ENCODE data around the gene CYP24A1.
"Not testable (repeated sequence)": the region's sequence is repeated elsewhere in the genome, so short reads cannot be mapped to it uniquely, and the experiment has no call there.

CYP24A1 gene

DNA sequence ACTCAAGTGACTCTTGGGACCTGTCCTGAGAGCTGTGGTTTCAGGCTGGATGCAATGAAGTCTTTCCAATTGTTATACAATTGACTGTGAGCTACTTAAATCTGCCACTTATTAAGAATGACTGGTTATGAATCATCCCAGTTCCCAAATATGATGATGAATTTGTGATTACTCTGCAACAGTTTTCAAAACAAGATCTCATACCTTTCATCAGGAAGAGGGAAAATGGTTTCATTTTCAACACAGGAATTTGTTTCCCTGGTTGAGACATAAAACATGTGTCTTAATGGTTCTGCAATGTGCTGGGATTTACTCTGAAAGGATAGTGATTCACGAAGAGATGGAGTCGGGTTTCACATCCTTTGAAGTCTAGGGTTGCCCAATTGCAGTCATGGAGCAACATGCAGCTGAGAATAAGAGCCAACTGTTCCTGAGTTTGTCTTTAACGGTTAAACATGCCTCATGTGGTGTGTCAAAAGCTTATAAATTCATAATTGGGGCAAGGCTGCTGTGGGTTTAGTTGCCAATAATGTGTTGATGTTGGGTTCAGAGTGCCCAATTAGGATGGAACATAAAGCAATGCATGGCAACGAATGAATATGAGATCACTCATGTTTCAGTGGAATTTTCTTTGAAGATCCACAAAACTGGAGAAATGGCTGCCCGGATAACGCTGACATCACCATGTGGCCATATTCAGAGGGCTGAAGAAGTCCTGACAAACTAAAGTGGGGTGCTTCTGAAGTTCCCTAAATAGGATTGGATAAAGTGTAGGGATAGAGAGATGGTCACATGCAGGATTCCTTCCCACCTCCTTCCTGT is 41.0 kb downstream of the CYP24A1 start:
- no peak for FAIRE-seq

- FAIRE-seq, result no peak
Measured at GRCh38 chr20:54131675-54132611, 41.8 kb downstream of the CYP24A1 start.

DNA sequence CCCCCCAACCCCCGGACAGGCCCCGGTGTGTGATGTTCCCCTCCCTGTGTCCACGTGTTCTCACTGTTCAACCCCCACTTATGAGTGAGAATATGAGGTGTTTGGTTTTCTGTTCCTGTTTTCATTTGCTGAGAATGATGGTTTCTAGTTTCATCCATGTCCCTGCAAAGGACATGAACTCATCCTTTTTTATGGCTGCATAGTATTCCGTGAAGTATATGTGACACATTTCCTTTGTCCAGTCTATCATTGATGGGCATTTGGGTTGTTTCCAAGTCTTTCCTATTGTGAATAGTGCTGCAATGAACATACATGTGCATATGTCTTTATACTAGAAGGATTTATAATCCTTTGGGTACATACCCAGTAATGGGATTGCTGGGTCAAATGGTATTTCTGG is 42.7 kb downstream of the CYP24A1 start:
- FAIRE-seq, result not testable (repeated sequence)

DNA sequence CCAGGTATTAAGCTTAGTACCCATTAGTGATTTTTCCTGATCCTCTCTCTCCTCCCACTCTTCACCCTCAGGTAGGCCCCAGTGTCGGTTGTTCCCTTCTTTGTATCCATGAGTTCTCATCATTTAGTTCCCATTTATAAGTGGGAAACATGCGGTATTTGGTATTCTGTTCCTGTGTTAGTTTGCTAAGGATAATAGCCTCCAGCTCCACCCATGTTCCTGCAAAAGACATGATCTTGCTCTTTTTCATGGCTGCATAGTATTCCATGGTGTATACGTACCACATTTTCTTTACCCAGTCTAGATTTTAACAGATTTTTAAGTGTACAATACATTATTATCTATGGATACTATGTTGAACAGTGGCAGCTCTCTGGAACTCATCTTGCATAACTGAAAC is 44.4 kb downstream of the CYP24A1 start:
- no peak for FAIRE-seq

DNA sequence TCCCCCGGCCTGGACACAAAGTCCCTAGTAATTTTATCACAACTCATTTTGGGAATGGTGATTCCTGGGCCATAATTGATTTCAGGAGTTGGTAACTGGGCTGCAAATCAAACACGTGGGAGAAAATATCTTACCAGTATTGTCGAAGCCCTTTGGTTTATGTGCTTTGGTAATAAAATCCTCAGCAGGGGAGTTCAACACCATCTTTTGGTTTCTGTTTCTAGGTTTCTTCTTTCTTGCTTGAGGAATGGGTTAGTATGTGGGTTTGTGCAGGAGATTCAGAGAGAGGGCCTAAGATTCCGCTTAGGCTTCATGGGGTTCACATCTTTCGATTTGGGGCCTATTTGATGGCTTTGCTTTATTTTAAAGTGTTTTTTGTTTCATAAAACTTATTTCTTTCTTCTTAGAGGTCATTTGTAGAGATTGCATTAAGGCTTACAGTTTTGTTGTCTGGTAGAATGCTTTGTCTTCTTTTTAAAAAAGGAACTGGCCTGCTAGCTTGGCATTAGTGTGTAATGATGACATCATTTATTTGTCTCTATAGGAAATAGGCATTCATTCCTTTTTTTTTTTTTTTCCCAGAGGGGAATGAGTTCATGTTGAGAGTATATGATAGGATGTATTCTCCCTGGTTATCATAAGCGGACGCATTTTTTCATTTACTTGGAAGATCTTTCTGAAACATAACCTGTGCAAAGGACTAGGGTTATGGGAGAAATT is 45.8 kb downstream of the CYP24A1 start:
- FAIRE-seq, result no peak

DNA sequence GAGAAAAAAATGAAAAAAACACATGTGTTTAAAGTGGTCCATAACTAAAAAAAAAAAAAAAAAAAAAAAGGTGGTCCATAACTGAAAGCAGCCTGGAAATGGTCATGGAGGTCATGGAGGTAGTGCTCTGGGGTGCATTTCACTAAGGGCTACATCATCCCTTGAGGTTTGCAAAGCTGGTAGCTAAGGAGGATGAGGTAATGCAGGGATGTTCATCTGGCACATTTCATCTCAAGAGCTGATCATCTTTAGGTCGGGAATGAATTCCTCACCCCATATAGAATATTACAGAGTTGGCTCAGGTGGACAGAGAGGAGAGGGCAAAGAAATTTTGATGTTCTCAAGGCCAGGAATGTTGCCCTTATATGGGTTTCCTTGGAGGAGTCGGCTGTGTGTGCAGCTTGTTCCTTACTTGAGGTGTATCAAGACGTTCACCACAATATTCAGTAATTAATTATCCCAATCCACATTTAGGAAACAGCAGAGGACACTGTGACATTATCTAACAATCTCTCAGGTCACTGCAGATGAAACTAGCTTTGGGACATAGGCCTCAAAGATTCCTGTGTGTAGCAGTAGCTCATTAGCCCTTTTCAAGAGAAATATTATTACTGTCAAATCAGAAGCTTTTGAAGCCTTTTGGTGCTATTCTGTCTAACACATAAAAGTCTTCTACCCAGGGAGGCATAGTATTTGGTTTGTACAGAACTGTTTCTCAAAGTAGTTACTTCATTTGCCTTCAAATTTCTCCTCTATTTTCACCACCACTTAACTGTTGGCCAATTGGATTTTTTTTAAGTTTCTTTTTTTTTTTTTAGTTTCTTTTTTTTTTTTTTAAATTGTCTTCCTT is 46.8 kb downstream of the CYP24A1 start:
- no peak for FAIRE-seq

- not testable (repeated sequence) for FAIRE-seq
Measured at GRCh38 chr20:54126328-54126727, 47.5 kb downstream of the CYP24A1 start.

GRCh38 chr20:54123587-54124180 is 50.1 kb downstream of the CYP24A1 start:
- FAIRE-seq, result no peak

GRCh38 chr20:54122681-54123586 is 50.9 kb downstream of the CYP24A1 start:
- FAIRE-seq, result no peak

DNA sequence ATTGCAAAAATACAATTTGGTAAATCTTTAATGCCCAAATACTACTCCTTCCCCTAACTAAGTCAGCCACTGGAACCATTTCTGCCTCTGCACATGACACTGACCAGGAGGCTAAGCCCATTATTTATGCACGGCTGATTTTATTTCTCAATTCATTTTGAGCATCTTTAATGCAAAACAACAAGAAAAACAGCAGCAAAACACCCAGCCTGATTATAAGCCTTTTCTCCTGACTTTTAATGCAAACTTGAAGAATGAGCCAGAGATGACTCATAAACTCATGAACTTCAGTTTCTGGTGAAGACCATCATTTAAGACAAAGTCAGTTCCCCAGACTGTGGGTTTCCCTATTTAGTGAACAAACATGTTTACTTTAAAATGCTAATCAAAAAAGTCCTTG is 51.6 kb downstream of the CYP24A1 start:
- FAIRE-seq, result no peak

GRCh38 chr20:54119744-54120143 is 54.0 kb downstream of the CYP24A1 start:
- no peak for FAIRE-seq

DNA sequence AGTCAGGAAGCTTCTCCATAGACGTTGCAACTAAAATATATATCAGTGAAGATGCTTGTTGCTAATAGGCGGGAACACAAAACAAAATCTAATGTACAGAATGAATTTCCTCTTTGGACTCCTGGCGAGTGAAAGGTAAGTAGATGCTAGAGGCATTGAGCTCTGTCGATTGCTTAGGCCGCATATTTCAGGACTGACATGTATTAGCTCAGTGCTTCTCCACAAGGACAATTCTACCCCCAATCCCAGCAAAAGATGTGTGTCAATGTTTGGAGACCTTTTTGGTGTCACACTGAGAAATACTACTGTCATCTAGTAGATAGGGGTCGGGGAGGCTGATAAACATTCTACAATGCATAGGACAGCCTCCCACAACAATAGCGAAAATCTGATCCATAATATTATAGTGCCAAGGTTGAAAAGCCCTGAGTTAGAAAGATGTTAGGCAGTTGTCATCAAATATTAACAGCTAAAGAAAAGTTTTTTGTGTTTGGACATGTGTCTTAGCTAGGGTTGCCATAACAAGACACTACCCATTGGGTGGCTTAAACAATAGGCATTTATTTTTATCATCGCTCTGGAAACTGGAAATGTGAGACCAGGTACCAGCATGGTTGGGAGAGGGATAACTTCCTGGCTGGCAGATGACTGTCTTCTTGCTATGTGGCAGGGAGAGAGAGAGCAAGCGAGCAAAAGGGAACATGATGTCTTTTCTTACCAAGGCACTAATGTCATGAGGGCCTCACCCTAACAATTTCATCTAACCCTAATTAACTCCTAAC is 55.4 kb downstream of the CYP24A1 start:
- FAIRE-seq, result no peak

- no peak for FAIRE-seq
Measured at GRCh38 chr20:54116550-54117235, 57.1 kb downstream of the CYP24A1 start.

- FAIRE-seq, result no peak
Measured at GRCh38 chr20:54115172-54115854, 58.5 kb downstream of the CYP24A1 start.

DNA sequence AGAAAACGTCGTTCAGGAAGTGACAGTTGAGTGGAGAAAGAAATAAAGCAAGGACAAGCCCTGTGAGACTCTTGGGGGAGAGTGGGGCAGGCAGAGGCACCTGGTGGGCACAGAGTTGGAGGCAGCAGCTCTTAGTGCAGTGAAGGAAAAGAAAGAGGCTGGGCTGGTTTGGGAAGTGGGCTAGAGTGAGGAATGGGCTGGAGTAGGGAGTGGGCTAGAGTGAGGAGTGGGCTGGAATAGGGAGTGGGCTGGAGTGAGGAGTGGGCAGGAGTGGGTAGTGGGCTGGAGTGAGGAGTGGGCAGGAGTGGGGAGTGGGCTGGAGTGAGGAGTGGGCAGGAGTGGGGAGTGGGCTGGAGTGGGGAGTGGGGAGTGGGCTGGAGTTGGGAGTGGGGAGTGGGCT is 59.7 kb downstream of the CYP24A1 start:
- no peak for FAIRE-seq

DNA sequence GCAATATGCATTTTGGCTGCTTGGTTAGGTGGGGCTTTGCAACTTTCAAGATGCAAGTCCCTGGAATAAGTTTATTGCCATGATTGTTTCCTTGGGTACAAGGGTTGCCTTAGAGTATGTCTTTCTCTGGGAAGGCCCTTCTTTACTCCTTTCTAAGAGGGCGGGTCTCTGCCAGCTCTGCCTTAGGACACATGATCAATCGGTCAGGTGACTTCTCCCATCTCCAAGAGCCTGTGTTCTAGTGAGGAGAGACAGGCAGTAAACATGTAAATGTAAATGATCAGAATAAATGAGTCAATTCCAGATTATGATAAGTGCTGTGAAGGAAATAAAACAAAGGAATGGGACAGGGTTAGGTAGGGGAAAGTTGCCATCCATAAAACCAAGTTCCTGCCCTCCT is 60.2 kb downstream of the CYP24A1 start:
- FAIRE-seq, result no peak

DNA sequence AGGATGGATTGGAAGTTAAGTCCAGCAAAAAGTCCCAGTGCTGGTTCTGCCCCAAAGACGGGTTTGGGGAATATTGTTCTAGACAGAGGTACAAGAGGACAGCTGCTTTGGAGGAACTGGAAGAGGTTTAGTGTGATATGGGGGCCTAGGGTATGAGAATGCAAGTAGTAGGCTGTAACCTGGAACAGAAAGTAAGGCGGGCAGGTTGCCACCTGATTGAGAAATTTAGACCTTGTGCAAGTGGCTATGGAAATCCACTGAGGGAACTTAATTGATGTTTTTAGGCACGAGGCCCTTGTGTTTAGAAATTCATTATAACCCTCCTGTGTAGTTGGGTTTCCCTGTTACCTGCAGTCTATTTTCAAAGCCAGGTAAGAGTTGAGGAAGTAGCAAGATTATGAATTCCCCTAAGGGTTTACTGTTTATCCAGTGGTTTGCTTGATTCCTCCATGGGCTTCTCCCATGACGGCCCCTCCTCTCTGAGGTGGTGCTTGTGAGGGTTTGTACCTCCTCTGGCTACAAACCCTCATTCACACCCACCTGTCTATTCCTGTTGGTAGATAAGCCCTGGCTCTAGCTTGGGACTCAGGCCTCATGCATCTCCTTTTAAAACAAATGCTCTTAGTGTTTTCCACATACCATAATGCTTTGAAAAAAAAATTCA is 61.4 kb downstream of the CYP24A1 start:
- no peak for FAIRE-seq

- FAIRE-seq, result no peak
Measured at GRCh38 chr20:54111460-54111859, 62.3 kb downstream of the CYP24A1 start.

Measured in endometrium (tissue), 2 donors.